Non-pigmented ciliary epithelial cell (primary cell): ENCODE results near the gene DYNLT2.

ENCODE experiments used
- DNase-seq: peaks from one replicate; pipeline ENCODE4 v3.0.0-alpha.2; 2010; ENCODE audit warnings: low read depth

DYNLT2 gene, protein sequence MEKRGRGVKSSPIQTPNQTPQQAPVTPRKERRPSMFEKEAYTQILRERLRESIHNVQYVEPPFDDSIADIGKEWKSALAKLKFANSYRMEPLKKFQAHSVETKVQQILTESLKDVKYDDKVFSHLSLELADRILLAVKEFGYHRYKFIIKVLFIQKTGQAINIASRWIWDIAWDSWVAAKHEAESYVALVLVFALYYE

DNA sequence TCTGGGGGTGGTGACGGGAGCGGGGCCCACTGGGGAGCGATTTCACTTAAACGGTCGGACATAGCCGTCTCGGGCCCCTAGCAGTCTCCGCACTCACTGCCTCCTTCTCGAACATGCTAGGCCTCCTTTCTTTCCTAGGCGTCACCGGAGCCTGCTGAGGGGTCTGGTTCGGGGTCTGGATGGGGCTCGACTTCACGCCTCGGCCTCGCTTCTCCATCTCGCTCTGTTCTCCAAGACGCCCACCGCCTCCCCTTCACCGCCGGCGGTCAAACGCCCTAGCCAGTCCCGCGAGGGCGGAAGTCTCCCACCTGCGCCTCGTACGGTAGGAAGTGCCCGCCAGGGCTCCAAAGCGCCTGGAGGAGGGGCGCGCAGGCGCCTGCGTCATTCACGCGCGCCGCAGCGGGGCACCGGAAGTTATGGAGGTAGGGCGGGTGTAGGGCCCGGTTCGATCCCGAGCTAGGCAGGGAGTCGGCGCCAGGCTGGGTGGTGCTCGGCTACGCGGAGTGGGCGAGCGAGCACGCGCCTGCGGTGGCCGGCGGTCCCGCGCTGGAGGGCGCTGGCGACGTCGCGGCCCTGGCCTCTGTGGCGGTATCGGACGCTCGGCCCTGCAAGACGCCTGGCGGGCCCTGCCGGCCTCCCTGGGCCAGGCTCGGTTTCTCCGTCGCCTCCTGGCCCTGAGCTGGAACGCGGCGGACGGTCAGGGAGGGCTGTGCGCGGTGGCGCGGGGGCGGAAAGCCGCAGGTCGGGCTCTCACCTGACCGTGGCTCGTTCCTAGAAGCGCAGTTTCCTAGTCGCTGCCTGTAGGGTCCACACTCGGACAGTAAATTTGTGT, at the start of gene DYNLT2, which contains the start of gene ERMARD:
Gene DYNLT2, minus strand, starts transcription at position 331 of the 832 bp plus-strand sequence. Its CDS starts 114 bp downstream, at position 217.
Gene ERMARD, plus strand, starts transcription at position 381 of the 832 bp plus-strand sequence. Its CDS starts 36 bp downstream, at position 417.
- DNase-seq: peak; percentile 64

DNA sequence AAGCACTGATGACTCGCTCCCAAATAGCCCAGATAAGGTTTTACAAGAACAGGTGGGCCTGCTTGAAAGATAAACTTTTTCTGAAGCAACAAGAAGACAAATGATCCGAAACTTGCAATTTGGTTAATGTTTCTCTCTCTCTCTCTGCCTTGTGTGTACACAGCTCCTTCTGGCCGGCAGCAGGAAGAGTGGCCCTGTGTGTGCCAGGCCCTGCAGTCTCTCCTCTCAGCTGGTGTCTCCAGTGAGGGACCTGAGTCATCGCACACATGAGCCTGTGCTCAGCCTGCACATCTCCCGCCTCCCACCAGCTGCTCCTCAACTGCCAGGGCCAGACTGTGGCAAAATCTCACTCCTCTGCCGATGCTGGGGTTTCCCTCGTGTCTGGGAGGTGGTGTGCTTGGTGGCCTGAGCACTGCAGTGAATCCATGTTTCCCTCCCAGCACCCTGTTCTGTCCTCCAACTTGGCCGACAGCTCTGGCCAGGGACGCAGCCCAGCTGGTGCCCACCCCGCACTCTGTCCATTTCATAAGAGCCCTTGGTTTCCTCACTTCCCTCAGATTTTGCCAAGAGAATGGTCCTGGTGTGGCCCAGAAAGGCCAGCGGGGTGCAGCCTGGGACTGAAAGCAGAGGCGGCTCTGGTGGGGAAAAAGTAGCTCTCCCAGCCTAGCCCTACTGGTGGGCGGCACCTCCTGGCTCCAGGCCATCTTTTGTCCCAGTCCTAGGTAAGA, 49.5 kb upstream of the DYNLT2 start:
- DNase-seq: no peak

DNA sequence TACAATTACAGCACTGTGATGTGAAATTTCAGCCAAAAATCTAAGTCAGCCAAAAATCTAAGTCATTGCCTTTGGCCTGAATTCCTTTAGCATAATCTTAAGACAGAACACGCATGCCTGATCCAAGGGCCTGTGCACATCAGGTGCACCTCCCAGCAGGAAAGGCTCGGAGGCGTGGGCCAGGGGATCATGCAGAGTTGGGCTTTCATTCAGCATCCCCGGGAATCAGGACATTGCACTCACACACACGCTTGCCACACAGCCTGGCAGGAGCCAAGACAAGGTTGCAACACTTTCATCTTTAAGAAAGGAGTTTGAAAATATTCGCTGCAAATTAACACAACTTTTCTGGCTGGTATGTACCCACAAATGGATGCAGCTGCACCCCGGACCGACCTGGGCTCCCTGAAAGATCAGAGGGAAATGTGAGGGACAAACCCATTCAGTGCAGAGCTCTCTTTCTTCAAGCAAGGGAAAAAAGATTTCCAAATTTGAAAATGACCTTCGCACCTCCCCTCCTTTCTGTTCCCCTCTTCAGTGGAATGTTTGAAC, 48.8 kb upstream of the DYNLT2 start:
- DNase-seq: no peak

DNA sequence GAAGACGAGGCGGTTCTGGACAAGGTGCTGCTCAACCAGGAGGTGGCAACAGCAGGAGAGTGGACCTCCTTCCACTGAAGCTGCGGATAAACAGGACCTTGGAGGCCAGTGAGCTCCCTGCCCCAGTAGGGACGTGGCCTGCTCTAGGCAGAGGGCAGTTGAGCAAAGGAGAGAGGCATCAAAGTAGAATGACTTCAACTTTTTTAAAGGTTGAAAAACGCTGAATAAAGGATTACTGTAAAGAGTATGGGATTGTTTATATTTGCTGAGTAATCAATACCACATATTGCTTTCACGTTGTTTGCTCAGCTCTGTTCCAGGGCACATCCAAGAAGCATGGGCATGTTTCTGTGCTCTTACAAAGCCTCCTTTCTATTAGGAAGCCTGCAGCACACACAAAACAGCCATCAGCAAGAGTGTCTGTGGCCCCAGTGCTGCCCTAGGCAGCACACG, 48.1 kb upstream of the DYNLT2 start:
- DNase-seq: no peak

DNA sequence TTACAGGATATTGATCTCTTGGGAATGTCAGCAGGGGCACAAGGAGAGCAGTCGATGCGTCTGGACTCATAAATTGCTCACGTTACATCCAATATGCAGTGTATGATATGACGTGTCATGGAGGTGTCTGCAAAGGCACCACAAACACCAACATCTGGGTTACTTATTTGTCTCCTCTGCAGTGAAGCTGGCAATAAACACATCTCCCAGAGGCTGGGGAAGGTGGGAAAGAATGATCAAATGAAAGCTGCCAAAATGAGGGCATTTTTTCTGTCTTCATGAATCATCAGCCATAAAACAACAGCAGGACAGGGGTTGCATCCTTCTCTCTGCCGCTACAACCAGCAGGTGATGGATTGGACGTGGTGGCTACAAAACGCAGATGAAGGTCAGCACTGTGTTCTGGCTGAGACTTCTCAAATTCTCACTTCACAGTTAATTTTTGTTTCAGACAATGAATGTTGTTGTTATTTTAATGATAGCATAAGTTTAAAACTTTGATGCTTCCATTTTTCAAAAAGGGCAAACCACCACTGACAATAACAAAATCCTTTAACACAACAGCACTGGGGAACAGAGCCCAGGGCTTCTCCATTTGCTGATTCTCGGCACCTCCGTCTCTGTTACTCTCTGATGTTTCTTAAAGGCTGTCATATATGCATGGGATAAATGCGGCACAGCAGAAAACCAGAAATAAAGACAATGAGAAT, 47.5 kb upstream of the DYNLT2 start:
- DNase-seq: no peak

DNA sequence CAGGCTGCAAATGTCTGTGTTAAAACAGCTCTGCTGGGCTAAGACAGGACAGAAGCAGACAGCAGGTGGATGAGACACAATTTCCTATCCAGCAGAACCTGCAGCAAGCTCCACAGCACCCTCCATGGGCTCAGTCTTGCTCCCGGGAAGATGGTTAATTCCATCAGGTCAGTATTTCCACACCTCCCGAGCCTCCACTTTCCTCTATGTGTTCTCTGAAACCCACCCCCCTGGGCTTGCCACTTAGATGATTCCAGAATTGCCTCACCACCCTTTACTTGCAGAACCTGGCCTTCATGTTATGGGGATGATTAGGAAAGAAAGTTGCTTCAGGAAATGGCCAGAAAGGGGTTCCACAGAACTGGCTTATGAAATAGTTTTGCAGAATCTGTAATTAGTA, 43.8 kb upstream of the DYNLT2 start:
- no peak for DNase-seq

DNA sequence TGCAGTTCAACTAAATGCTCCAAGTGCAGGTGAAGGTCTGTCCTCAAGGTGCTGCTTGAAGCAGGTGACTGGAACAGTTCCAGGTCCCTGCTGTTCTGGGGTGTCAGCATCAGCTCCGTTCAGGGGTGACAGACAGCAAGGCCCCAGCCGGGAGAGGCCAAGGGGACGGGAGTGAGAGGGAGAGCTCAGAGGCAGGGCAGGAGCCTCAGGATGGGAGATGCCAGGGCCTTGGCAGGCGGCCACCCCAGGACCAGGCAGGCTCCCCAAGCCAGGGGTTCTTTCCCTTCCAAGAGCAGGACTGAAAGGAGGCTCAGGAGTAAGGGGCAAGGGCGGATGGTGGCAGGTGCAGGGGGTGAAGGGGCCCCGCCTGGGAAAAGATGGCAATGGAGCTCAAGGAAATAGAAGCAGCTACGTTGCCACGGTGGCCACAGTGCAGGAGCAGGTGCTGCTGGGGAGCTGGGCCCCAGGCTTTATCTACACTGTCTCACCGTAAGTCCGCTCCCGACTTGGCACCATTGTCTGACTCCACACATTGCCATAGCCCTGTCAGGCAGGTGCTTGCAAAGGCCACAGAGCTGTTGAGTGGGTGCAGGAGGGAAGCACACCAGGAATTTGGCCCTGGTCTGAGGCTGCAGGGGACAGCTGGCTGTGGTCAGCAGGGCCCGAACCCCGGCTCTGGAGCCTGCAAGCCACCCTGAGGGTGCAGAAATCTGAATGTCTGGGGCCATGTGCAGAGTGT, 43.1 kb upstream of the DYNLT2 start:
- DNase-seq: no peak

DNA sequence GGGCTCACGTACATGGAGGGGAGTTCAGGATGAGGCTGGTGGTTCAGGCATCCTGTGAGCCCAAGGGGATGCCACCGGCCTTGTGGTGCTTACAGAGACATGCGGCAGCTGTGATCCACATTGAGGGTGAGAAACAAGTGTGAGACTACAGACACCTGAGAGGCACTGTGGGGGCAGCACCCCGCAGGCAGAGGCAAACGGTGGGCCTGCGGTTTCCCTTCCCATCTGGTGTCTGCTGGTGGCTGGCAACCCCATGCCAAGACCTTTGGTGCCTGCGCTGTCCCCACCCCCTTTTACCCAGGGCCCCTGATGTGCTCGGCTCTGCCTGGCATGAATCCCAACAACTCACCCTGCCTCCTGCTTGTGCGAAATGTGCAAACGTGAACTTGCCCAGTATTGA, 42.0 kb upstream of the DYNLT2 start:
- DNase-seq: no peak

DNA sequence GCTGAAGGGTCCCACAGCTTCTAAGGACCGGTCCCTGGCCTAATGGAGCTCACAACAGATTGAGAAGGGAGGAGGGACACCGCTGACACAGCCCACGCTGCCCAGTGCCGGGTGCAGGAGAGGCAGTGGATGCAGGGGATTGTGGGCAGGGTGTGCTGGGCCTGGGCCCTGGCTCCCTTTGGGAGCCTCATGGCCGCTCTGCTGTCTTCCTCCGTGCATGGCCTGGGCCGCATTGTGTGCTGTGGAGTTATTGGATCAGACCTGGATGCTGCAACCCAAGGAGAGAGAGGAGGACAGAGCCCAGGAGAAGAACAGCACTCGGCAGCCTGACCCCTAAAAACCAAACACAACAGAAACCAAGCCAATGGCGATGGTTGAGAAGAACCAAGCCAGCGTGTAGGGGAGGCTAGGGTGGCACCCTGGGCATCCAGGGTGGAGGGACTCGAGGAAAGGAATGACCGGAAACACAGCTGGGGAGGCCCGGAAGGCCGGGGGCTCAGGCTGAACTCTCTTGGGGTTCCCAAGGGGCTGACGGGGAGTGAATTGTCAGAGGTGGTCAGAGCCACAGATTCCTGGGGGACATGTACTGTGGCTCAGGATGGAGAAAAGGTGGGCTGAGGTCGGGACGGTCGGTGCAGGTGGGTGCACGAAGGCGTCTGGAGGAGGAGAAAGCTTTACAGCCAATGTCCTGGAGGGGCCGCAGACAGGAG, 41.1 kb upstream of the DYNLT2 start:
- no peak for DNase-seq

DNA sequence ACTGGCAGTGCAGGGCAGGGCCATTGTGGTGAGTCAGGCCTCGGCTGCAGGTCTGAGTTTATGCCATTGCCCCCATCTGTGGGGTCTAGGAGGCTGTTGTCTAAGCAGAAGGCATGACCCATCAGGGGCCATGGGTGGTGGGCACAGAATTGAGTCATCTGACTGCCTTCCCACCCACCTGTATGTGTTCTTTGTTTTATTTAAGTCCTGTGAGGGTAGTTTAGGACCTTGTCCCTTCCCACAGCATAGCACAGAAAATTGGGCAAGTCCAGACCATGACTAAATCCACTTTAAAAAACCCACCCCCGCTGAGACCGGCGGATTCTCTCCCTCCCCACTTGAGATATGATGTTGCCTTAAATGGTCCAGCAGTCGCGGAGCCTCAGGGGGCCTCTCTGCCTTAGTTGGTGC, 40.4 kb upstream of the DYNLT2 start:
- DNase-seq: no peak

DNA sequence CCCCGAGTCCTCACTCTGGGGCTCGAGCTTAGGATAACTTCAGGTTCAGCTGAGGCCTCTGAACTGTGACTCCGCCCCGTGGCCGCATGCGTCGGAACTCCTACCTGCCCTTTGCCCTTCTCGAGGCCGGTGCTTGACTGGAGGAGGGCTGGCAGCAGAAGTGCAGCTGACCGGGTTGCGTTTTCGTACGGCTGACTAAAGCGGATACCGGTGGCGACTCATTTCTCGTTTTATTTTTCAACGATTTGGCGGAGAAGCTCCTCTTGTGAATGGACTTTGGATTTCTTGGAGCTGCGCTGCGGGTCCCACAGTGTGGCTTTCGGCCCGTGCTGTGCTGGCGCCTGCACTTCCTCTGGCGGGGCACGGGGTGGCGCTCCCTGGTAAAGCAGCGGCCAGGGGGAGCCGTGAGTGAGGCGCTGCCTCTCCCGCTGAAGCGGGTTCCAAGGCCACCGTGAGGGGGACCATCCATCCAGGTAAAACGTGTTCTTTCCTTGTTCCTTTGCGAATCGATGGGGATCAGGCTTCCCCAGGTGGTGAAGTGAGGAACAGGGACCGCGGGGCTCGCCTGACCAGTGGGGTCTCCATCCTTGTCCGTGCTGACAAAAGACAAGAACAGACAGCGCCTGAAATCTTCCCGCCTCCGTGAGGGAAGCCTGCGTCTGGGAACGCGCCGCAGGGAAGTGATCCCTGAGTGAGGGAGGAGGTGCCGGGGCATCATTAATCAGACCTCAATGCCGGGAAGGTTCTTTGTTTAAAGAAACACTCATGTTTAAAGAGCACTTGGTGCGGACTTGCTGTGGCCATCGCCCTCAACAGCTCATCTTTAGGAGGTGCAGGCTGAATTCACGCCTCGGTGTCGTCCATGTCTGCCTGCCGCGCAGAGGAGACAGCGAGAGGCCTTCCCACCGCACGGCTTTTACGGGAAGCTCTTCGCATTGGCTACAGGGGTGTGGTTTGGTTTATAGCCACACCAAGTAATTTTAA, 38.9 kb upstream of the DYNLT2 start:
- no peak for DNase-seq

DNA sequence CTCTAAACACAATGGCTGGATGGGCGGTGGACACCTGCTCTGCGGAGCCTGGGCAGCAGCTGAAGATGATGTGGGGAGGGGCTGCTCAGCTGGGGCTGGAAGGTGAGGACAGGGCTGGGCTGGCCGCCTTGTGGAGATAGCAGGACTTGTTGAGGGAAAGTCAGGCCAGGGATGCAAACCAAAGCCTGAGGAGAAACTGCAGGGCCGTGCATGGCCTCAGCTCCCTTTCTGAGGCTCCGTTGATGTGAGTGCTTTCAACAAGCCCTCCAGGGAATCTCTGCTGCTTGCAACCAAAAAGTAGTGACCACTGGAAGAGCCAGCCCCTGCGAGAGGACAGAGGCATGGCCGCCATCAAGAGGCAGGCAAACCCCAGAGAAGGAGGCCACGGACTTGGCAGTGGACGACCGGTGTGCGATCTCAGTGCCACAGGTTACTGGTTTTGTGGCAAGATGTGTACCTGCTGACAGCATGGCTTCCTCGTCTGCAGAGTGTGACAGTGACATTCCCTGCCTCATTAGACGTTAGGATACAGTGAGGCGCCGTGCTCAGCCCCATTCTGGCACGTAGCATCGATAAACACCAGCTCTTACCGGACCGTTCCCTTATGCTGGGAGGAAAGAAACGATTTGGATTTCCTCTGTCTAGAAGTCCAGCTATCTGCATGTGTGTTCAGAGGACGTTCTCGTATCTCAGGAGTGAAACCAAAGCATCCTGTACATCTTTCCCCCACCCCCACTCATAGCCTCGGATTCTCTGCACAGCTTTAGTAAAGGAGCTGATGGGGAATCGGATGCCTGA, 38.0 kb upstream of the DYNLT2 start:
- no peak for DNase-seq

DNA sequence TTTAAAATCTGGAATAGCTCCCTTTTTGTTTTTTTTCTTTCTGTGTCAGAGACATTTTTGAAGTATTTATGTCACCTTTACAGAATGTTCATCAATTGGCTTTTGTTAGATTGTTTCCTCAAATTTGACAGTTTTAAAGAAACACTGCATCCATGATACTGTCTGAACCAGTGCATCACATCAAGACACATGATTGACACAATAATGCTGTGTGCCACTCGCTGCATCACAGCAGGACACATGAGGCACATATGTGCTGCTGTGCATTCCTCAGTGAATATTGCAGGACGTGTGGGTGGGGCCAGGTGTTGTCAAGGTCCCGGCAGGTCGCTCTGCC, 37.4 kb upstream of the DYNLT2 start:
- no peak for DNase-seq

DNA sequence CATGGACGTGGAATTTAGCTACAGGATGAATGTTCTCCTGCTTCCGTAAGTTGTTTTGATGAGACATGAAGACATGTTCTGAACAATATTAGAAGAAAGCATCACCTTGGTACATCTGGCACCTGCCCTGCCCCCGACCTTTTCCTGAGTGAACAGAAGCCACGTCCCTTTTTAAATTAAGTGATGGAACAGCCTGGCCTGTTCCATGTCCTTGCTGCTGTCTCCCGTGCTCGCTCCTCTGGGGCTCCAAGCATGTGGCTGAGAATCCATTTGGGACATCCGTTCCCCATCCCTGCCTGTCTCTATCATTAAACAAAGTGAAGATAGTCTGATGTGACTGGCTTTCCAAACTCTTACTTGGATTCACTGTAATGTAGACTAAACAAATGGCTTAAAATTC, 36.4 kb upstream of the DYNLT2 start:
- DNase-seq: no peak

DNA sequence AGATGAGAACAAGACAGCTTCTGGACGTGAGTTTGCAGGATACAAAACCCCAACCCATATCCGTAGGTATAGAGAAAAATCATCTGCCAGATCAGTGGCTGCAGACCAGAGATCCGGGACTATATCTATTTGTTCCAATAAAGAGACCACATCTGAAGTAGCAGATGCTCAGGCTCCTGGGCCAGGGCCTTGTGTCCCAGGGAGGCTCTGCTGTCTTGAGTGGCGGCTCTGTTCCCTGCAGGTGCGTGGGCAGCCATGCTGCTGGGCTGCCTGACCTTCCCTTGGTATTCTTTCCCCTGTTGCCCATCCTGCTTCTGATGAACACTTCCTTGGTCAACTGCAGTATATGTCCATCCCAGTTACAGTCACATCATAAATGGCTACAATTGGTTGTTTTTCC, 35.0 kb upstream of the DYNLT2 start:
- DNase-seq: no peak

DNA sequence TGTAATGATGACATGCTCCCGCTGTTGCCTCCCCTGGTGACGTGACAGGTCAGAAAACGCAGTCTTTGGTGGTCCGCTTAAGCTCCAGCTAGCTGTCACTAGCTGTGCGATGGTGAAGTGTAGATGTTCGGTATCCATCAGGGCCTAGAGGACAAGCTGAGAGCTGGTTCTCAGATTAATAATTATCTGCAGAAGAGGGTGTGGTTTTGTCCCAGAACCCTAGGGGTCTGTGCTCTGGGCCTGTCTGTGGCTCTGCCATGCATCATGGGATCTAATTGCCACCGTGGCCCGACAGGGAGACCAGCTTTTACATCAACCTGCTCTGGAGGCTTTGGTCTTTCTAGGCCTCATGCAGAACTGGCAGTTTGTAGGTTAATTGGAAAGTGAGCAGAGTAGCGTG, 34.2 kb upstream of the DYNLT2 start:
- no peak for DNase-seq

DNA sequence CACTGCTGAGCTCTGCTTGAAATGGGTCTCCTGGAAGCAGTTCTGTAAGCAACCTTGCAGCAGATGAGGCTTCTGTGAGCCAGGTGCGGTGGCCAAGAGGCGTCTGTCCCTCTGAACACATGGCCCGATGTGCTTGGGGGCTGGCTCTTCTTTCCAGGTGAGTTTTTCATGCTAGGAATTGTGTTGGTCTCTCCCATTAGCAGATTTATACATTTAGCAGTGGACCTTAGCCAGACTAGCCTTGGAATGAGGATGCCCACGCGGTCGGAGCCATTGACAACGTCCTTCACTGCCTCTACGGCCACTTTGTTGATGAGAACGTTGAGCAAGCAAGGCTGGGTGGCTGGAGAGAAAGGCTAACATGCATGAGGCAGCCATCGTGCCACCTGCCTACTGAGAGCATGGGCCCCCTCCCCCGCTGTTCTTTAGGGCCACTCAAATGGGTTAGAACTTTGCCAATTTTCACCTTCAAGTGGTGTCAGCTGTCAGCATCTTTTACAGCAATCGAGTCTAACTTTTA, 33.5 kb upstream of the DYNLT2 start:
- no peak for DNase-seq
